Mesenchymal stem cell (in vitro differentiated cells and primary cell): ENCODE measurements around the gene MFAP2.

Experiments
- DNase-seq: peaks from one replicate; pipeline ENCODE4 v3.0.0-alpha.2; 2013
- H2AFZ ChIP-seq: one replicate; pipeline ENCODE4 v1.6.1; 2013; ENCODE audit warnings: low read depth, mild to moderate bottlenecking, control low read depth, inconsistent platforms, low read length, moderate library complexity
- H2AK5ac ChIP-seq: 2 replicates; pipeline ENCODE4 v1.6.1; 2013; ENCODE audit warnings: low read length, moderate library complexity, mild to moderate bottlenecking, inconsistent platforms; ENCODE audit not compliant: severe bottlenecking
- H2BK120ac ChIP-seq: one replicate; pipeline ENCODE4 v1.6.1; 2013; ENCODE audit warnings: low read depth, mild to moderate bottlenecking, inconsistent platforms, low read length, moderate library complexity
- H2BK12ac ChIP-seq, 2 experiments: one replicate each; pipeline ENCODE4 v1.6.1; 2013; ENCODE audit warnings: inconsistent platforms in 2 of 2, low read length in 2 of 2, mild to moderate bottlenecking in 2 of 2, moderate library complexity in 2 of 2, control low read depth in 1 of 2
- H2BK15ac ChIP-seq: one replicate; pipeline ENCODE4 v1.6.1; 2013; ENCODE audit warnings: mild to moderate bottlenecking, low read depth, inconsistent platforms; ENCODE audit not compliant: poor library complexity, severe bottlenecking
- H2BK5ac ChIP-seq: 2 replicates; pipeline ENCODE4 v1.6.1; 2013; ENCODE audit warnings: low read depth, mild to moderate bottlenecking, low read length, control low read depth, inconsistent platforms; ENCODE audit not compliant: poor library complexity, severe bottlenecking
- H3K14ac ChIP-seq, 2 experiments: one replicate each; pipeline ENCODE4 v1.6.1; 2013; ENCODE audit warnings: inconsistent platforms in 2 of 2, low read length in 2 of 2, control low read depth in 1 of 2, mild to moderate bottlenecking in 1 of 2, moderate library complexity in 1 of 2
- H3K18ac ChIP-seq, 2 experiments: one replicate each; pipeline ENCODE4 v1.6.1; 2013; ENCODE audit warnings: inconsistent platforms in 2 of 2, low read length in 2 of 2, control low read depth in 1 of 2, low read depth in 1 of 2, mild to moderate bottlenecking in 1 of 2
- H3K23ac ChIP-seq, 2 experiments: one replicate each; pipeline ENCODE4 v1.6.1; 2013; ENCODE audit warnings: inconsistent platforms in 2 of 2, low read length in 2 of 2, mild to moderate bottlenecking in 2 of 2, moderate library complexity in 2 of 2, control low read depth in 1 of 2
- H3K27ac ChIP-seq: 2 replicates; pipeline ENCODE4 v1.5.1; 2013; ENCODE audit warnings: mild to moderate bottlenecking, moderate library complexity, low read length, control low read depth, inconsistent platforms; ENCODE audit not compliant: poor library complexity, severe bottlenecking
- H3K27me3 ChIP-seq, 2 experiments: 2 replicates each; pipeline versions ENCODE4 v1.6.1 to v1.7.0; 2013; ENCODE audit warnings: low read length in 2 of 2, mild to moderate bottlenecking in 2 of 2, moderate library complexity in 2 of 2, control low read depth in 1 of 2, inconsistent platforms in 1 of 2; ENCODE audit not compliant: control insufficient read depth in 1 of 2, insufficient read depth in 1 of 2
- H3K36me3 ChIP-seq, 2 experiments: 2 replicates each; pipeline versions ENCODE4 v1.6.1 to v1.7.0; 2013; ENCODE audit warnings: low read length in 2 of 2, control low read depth in 1 of 2, inconsistent platforms in 1 of 2, low read depth in 1 of 2, mild to moderate bottlenecking in 1 of 2; ENCODE audit not compliant: insufficient read depth in 2 of 2, control insufficient read depth in 1 of 2
- H3K4ac ChIP-seq, 2 experiments: one replicate each; pipeline ENCODE4 v1.6.1; 2013; ENCODE audit warnings: inconsistent platforms in 2 of 2, low read length in 2 of 2, mild to moderate bottlenecking in 2 of 2, moderate library complexity in 2 of 2, control low read depth in 1 of 2, low read depth in 1 of 2
- H3K4me1 ChIP-seq: 2 replicates; pipeline ENCODE4 v1.6.1; 2013; ENCODE audit warnings: low read depth, low read length, control low read depth; ENCODE audit not compliant: control insufficient read depth, insufficient read depth
- H3K4me2 ChIP-seq: 2 replicates; pipeline ENCODE4 v1.6.1; 2013; ENCODE audit warnings: low read length, mild to moderate bottlenecking, inconsistent platforms; ENCODE audit not compliant: poor library complexity, severe bottlenecking
- H3K4me3 ChIP-seq, 2 experiments: 2 replicates each; pipeline versions ENCODE4 v1.5.1 to v1.7.0; 2013; ENCODE audit warnings: low read length in 2 of 2, mild to moderate bottlenecking in 2 of 2, control low read depth in 1 of 2, low read depth in 1 of 2; ENCODE audit not compliant: insufficient read depth in 1 of 2
- H3K79me1 ChIP-seq: replicated peaks from 2 replicates; pipeline ENCODE4 v1.6.1; 2013; ENCODE audit warnings: mild to moderate bottlenecking, control low read depth, low read length, inconsistent platforms; ENCODE audit not compliant: poor library complexity, severe bottlenecking
- H3K9ac ChIP-seq: 2 replicates; pipeline ENCODE4 v1.7.0; 2013; ENCODE audit warnings: mild to moderate bottlenecking, low read length, moderate library complexity
- H3K9me3 ChIP-seq: 2 replicates; pipeline ENCODE4 v1.7.0; 2013; ENCODE audit warnings: mild to moderate bottlenecking, low read length; ENCODE audit not compliant: control insufficient read depth
- H4K8ac ChIP-seq: one replicate; pipeline ENCODE4 v1.6.1; 2013; ENCODE audit warnings: inconsistent platforms, mild to moderate bottlenecking, low read length, moderate library complexity
- H4K91ac ChIP-seq: one replicate; pipeline ENCODE4 v1.6.1; 2013; ENCODE audit warnings: mild to moderate bottlenecking, low read length, inconsistent platforms
- WGBS: methylation state at CpG from one replicate; pipeline ENCODE4 v1.1.7; 2013; ENCODE audit warnings: mixed read lengths; 5-methylcytosine and 5-hydroxymethylcytosine counted together

Gene MFAP2

DNA sequence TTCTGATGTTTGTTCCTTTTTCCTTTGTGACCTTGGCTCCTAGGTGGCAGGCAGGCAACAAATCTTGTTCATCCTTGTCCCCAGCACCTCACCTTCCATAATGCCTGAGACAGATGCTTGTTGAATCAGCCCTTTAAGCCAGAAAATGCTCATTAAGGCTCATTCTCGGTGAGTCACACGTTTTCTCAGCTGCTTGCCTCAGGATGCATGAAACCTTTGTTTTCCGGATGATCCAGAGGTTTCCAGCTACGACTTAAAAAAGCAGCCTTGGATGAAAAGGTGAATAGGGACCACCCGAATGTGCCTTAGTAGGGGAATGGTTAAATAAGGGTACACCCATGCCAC, 35.9 kb upstream of the MFAP2 start:
- Histone ChIP-seq H2BK120ac (no peak overlapping the region), H4K8ac (peak overlapping the region; percentile 14), H2AFZ (no peak overlapping the region), H3K4me2 (no peak overlapping the region), H2BK12ac (no peak overlapping the region), H2AK5ac (peak overlapping the region; percentile 16), H3K27me3 (no peaks in the 10 kb centered on the region), H3K9me3 (no peaks in the 10 kb centered on the region), H2BK15ac (no peak overlapping the region), H3K79me1 (peaks cover 4% of the 10 kb centered on the region), H3K9ac (no peak overlapping the region), H3K4me1 (peaks cover 35% of the 10 kb centered on the region), H4K91ac (no peak overlapping the region), H3K27ac (peak overlapping the region; percentile 80), H3K14ac (no peak overlapping the region), H3K23ac (no peak overlapping the region), H2BK5ac (peak overlapping the region; percentile 25), H3K36me3 (peaks cover 24 to 38% of the 10 kb centered on the region in 2 experiments), H3K4ac (no peak overlapping the region), H3K18ac (no peak overlapping the region), H3K4me3 (no peak overlapping the region)
- peak; percentile 39 for DNase-seq
- 32% methylated on average over 3 of the region's 5 CpGs for WGBS

DNA sequence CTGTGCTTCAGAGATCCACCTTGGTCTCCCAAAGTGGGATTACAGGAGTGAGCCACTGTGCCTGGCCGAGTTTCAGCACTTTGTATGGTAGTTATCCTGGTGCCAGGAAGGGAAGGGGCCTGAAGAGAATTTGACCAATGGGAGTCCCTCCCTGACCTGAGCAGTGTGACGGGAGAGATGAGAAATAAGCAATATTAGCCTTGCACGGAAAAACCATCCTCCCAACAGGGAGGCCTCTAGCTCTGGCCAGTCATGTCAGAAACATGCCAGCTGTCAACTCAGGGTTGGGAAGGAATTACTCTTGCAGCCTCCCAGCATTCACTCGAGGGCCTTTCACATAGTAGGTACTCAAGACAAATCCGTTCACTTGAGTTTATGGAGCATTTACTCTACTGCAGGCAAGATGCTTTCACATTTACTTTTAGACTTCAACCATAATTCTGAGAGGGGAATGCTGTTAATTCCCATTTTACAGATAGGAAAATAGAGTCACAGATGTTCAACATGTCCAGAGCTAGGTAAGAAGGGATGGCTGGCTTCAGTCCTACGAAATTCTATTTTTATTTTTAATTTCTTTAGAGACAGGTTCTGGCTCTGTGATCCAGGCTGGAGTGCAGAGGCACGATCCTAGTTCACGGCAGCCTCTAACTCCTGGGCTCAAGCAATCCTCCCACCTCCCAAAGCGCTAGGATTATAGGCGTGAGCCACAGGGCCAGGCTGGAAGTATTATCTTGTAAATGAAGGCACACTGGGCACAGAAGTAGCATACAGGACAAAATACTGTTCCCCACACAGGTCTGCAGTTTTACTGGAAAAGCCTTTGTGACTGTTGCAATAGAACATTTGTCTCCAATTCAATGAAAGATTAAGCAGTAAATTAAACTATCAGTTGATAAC, 34.5 kb upstream of the MFAP2 start:
- no peak overlapping the region for H3K14ac ChIP-seq
- no peak overlapping the region for H4K91ac ChIP-seq
- peak overlapping the region; percentile 98 for H3K27ac ChIP-seq
- H3K4me3 ChIP-seq: no peak overlapping the region
- no peaks in the 10 kb centered on the region for H3K9me3 ChIP-seq
- H3K18ac ChIP-seq: no peak overlapping the region
- H3K4me2 ChIP-seq: no peak overlapping the region
- no peak overlapping the region for H3K9ac ChIP-seq
- no peak overlapping the region for H2BK15ac ChIP-seq
- H2BK120ac ChIP-seq: no peak overlapping the region
- no peak overlapping the region for H4K8ac ChIP-seq
- peaks cover 10 to 25% of the 10 kb centered on the region in 2 experiments for H3K36me3 ChIP-seq
- no peak overlapping the region for H2BK12ac ChIP-seq
- H3K27me3 ChIP-seq: no peaks in the 10 kb centered on the region
- no peak overlapping the region for H3K23ac ChIP-seq
- no peaks in the 10 kb centered on the region for H3K79me1 ChIP-seq
- no peak overlapping the region for H3K4ac ChIP-seq
- no peak for DNase-seq
- 78% methylated on average over 8 of the region's 10 CpGs for WGBS
- no peak overlapping the region for H2AFZ ChIP-seq
- peaks cover 43% of the 10 kb centered on the region for H3K4me1 ChIP-seq
- peak overlapping the region; percentile 98 for H2AK5ac ChIP-seq
- peak overlapping the region; percentile 81 for H2BK5ac ChIP-seq

- Histone ChIP-seq H2BK120ac (no peak overlapping the region), H2AFZ (no peak overlapping the region), H2BK15ac (no peak overlapping the region), H3K4me3 (no peak overlapping the region), H3K23ac (no peak overlapping the region), H3K27ac (peak overlapping the region; percentile 98), H3K4ac (no peak overlapping the region), H4K91ac (no peak overlapping the region), H3K4me1 (peaks cover 50% of the 10 kb centered on the region), H3K9ac (no peak overlapping the region), H4K8ac (no peak overlapping the region), H3K27me3 (no peaks in the 10 kb centered on the region), H3K36me3 (peaks cover 10 to 12% of the 10 kb centered on the region in 2 experiments), H3K14ac (no peak overlapping the region), H3K18ac (no peak overlapping the region), H3K9me3 (no peaks in the 10 kb centered on the region), H2BK5ac (peak overlapping the region; percentile 81), H3K4me2 (no peak overlapping the region), H3K79me1 (no peaks in the 10 kb centered on the region), H2AK5ac (peak overlapping the region; percentile 90), H2BK12ac (no peak overlapping the region)
- WGBS: 88% methylated on average over 11 of the region's 13 CpGs
- no peak for DNase-seq
These were observed 33.3 kb upstream of the MFAP2 start for GRCh38 chr1:17013491-17014320.
